Bronchial epithelial cell (primary cell): ENCODE results near the gene PRKCE. TPM values are rescaled to one million over a fixed set of nuclear protein-coding genes. Genes with fewer than 3 reads are reported as not detected.

ENCODE experiments used
- DNase-seq: peaks from one replicate; pipeline ENCODE4 v3.0.0-alpha.2; 2010; ENCODE audit warnings: low read depth
- FAIRE-seq: peaks from 2 replicates; lab custom pipeline; 2011; peaks lifted over from hg19 to GRCh38; lab: Jason Lieb, UNC
- H3K27me3 ChIP-seq: 2 replicates; pipeline ENCODE4 v1.5.1; 2011; ENCODE audit warnings: low read length; ENCODE audit not compliant: control insufficient read depth, insufficient read depth
- H3K36me3 ChIP-seq: 2 replicates; pipeline ENCODE4 v1.5.1; 2011; ENCODE audit warnings: low read length; ENCODE audit not compliant: control insufficient read depth, insufficient read depth
- H3K4me3 ChIP-seq: 2 replicates; pipeline ENCODE4 v1.5.1; 2011; ENCODE audit warnings: mild to moderate bottlenecking, low read depth, low read length, control low read depth
- CTCF ChIP-seq: IDR thresholded peaks from 2 replicates; pipeline ENCODE4 v1.5.1; 2011; ENCODE audit warnings: mild to moderate bottlenecking, moderate library complexity, low read length, control low read depth, inconsistent platforms; ENCODE audit not compliant: insufficient read depth, severe bottlenecking
- total RNA-seq: library from RNA; depleted of rRNA; stranded (reverse); fragments of >200 nt; gene quantifications from 2 replicates; pipeline ENCODE4 v1.2.1, GENCODE V29; 2014

PRKCE gene
- total RNA-seq, 1 donor from 2014 or later: 6.3 TPM

DNA sequence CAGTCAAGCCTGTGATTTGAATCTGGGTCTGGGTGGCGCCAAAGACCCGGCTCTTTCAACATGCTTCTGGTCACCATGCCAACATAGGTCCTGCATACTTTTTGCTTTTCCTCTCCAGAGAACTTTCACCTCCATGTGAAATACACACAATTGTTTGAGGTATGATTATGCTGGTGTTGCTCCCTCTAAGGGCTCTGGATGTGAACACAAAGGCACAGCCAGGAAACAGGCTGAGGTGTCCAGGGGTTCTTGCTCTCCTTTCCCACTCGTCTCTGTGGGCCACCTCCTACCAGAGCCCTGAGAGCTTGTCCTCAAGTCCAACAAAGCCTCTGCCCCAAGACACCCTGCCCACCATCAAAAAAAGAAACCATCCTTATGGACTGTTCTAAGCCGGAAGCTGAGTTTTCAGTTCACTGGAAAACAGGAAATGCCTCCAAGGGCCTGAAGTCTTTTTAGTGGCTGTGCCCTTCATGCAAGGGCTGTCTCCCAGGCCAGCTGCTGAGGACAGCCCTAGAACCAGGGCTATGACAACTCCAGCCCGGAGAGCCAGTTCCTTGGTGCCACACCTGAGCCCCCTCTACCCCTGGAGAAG is 545.5 kb downstream of the PRKCE start:
- TF ChIP-seq CTCF: no peak
- Histone ChIP-seq H3K27me3 (no peaks in the 10 kb centered on the region), H3K36me3 (no peaks in the 10 kb centered on the region), H3K4me3 (no peak overlapping the region)
- no peak for DNase-seq
- FAIRE-seq: no peak

GRCh38 chr2:46197672-46198071 is 546.2 kb downstream of the PRKCE start:
- H3K36me3 ChIP-seq: no peaks in the 10 kb centered on the region
- FAIRE-seq (no peak), DNase-seq (no peak)
- TF ChIP-seq CTCF: no peak
- H3K27me3 ChIP-seq: no peaks in the 10 kb centered on the region
- H3K4me3 ChIP-seq: no peak overlapping the region

GRCh38 chr2:46198164-46198883 is 546.8 kb downstream of the PRKCE start:
- Histone ChIP-seq H3K27me3 (no peaks in the 10 kb centered on the region), H3K36me3 (no peaks in the 10 kb centered on the region), H3K4me3 (no peak overlapping the region)
- no peak for TF ChIP-seq CTCF
- FAIRE-seq (peak; percentile 43), DNase-seq (peak; percentile 94)

- Histone ChIP-seq H3K27me3 (no peaks in the 10 kb centered on the region), H3K4me3 (no peak overlapping the region), H3K36me3 (no peaks in the 10 kb centered on the region)
- DNase-seq (no peak), FAIRE-seq (no peak)
- TF ChIP-seq CTCF: no peak
These were observed 547.5 kb downstream of the PRKCE start for GRCh38 chr2:46198966-46199365.

DNA sequence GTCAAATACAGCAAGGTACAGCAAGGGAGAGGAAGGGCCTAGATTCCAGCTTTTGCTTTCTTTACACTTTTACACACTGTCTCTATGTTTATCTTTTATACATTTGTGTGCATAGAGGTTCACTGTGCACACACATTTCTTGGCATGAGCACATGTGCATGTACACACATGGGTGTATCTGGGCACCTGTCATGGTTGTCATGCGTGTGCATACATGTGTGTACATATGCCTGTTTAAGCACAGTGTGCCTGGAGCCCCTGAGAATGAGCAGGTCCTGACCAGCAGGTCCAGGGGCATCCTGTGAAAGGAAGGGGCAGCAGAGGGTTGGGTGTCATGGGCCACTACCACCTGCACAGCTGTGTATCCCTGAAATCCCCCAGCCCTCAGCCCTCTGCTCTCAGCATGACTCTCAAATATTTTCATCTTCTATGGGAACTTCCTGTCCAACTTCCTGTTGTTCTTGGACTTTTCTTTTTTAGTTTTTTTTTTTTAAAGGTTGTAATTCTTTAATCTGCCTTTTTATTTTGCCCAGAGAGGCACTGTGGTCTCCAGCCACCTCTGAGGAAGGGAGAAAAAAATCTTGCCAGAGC is 548.7 kb downstream of the PRKCE start:
- DNase-seq (no peak), FAIRE-seq (no peak)
- H3K4me3 ChIP-seq: no peak overlapping the region

More for the DNA sequence above, 548.7 kb downstream of the PRKCE start:
- TF ChIP-seq CTCF: no peak
- H3K36me3 ChIP-seq: no peaks in the 10 kb centered on the region
- no peaks in the 10 kb centered on the region for H3K27me3 ChIP-seq
